SH-SY5Y (cell line): ENCODE results near the gene SPACA4.

ENCODE experiments used
- GATA2 ChIP-seq: IDR thresholded peaks from 2 replicates; pipeline ENCODE4 v1.6.1; 2011; ENCODE audit warnings: mild to moderate bottlenecking, low read depth, low read length
- GATA3 ChIP-seq: IDR thresholded peaks from 2 replicates; pipeline ENCODE4 v1.6.1; 2011; ENCODE audit warnings: low read depth, mild to moderate bottlenecking, low read length, moderate library complexity

- TF ChIP-seq GATA3 (no peak), GATA2 (no peak)
Measured at GRCh38 chr19:48637449-48637947, 31.0 kb downstream of the SPACA4 start.
